Spleen (tissue), 11 donors: ENCODE data around the gene CFAP77. TPM values are rescaled to one million over a fixed set of nuclear protein-coding genes. Genes with fewer than 3 reads are reported as not detected.

Experiments used
- DNase-seq: peaks from one replicate; pipeline ENCODE4 v3.0.0-alpha.2; 2020
- H3K27ac ChIP-seq, 8 donors: fragments of 200-600 bp; sonication (generic) in 7 of 8; 1 replicate in 4 of 8; 2 replicates in 4 of 8; pipeline versions ENCODE4 v1.5.0 to v1.8.0; 2016 to 2021; ENCODE audit warnings: inconsistent platforms in 4 of 8, mild to moderate bottlenecking in 4 of 8, moderate library complexity in 1 of 8
- H3K27me3 ChIP-seq, 7 donors: fragments of 200-600 bp; sonication (generic) in 6 of 7; replicated peaks in 1 of 7; 1 replicate in 4 of 7; 2 replicates in 3 of 7; pipeline versions ENCODE4 v1.5.0 to v1.8.0; 2016 to 2021; ENCODE audit warnings: inconsistent platforms in 3 of 7, mild to moderate bottlenecking in 1 of 7
- H3K36me3 ChIP-seq, 6 donors: fragments of 200-600 bp; sonication (generic) in 5 of 6; 1 replicate in 4 of 6; 2 replicates in 2 of 6; pipeline versions ENCODE4 v1.5.0 to v1.8.0; 2016 to 2021; ENCODE audit warnings: inconsistent platforms in 2 of 6
- H3K4me1 ChIP-seq, 6 donors: fragments of 200-600 bp; sonication (generic) in 5 of 6; 1 replicate in 3 of 6; 2 replicates in 3 of 6; pipeline versions ENCODE4 v1.5.0 to v1.8.0; 2016 to 2021; ENCODE audit warnings: inconsistent platforms in 3 of 6
- H3K4me3 ChIP-seq, 8 donors: fragments of 200-600 bp; sonication (generic) in 7 of 8; 1 replicate in 4 of 8; 2 replicates in 4 of 8; pipeline versions ENCODE4 v1.5.0 to v1.8.0; 2016 to 2021; ENCODE audit warnings: inconsistent platforms in 4 of 8, mild to moderate bottlenecking in 4 of 8, moderate library complexity in 2 of 8
- H3K9me3 ChIP-seq, 8 donors: fragments of 200-600 bp; sonication (generic) in 7 of 8; 1 replicate in 4 of 8; 2 replicates in 4 of 8; pipeline versions ENCODE4 v1.5.0 to v1.8.0; 2016 to 2021; ENCODE audit warnings: inconsistent platforms in 4 of 8
- POLR2A ChIP-seq, 3 donors: fragments of 450-650 bp; IDR thresholded peaks; one replicate each; pipeline ENCODE4 v1.5.1; 2017; ENCODE audit warnings: antibody characterized with exemption in 3 of 3, mild to moderate bottlenecking in 1 of 3
- POLR2AphosphoS5 ChIP-seq, 3 donors: sonication (generic); formaldehyde crosslinking; IDR thresholded peaks; one replicate each; pipeline ENCODE4 v1.5.1; 2017; ENCODE audit warnings: antibody characterized with exemption in 3 of 3
- WGBS, 5 donors: extraction: QIAGEN DNeasy Blood & Tissue Kit in 3 of 5; methylation state at CpG; one replicate each; pipeline versions ENCODE4 v1.1.5 to v1.1.7; 2013 to 2018; 5-methylcytosine and 5-hydroxymethylcytosine counted together
- intact Hi-C: fragments of 100-400 bp; cut with DNase I; formaldehyde crosslinking; loops from one replicate; pipeline ENCODE4 v1.15.0; 2023; ENCODE audit warnings: low total_unique reads
- polyA plus RNA-seq, 3 donors: library from polyadenylated mRNA; stranded (reverse); fragments of 200-250 nt; gene quantifications; one replicate each; pipeline ENCODE4 v1.2.1, GENCODE V29; 2013
- total RNA-seq, 7 donors: library from RNA; depleted of rRNA in 3 of 7; stranded (reverse); fragments of >200 nt in 3 of 7; fragmentation: NEBNext Ultra II Directional in 4 of 7; extraction: Animal tissue kit (Norgen Biotek cat#: 25700) in 4 of 7; gene quantifications; one replicate each; pipeline versions ENCODE4 v1.1.0 to v1.2.1, GENCODE V29; 2016 to 2021
- TF ChIP-seq, protein P1 (sequence below), 11 experiments: fragments of 200-600 bp in 7 of 11; fragments of 450-650 bp in 4 of 11; sonication (generic) in 4 of 11; IDR thresholded peaks in 8 of 11; conservative IDR thresholded peaks in 3 of 11; 1 replicate in 7 of 11; 2 replicates in 4 of 11; pipeline versions ENCODE4 v1.4.0 to v1.8.0; 2016 to 2021; ENCODE audit warnings: antibody characterized with exemption in 11 of 11, inconsistent platforms in 4 of 11, mild to moderate bottlenecking in 1 of 11
- donor health status: healthy with polysubstance abuse.
- donor health status: DM: no; HTN: no; CAD: no; lungs with moderate emphysema.
- donor health status: DM: no; HTN: no; CAD: no.
- donor health status: Bipolar disorder and iron deficiency.
- donor health status: healthy.
- donor health status: DM: no; HTN: no; CAD: no.
- donor health status: DM: yes; HTN: yes; CAD: no.

The CFAP77 gene
- total and polyA plus RNA-seq, 10 donors = 0.06 TPM; not detected in 9

DNA sequence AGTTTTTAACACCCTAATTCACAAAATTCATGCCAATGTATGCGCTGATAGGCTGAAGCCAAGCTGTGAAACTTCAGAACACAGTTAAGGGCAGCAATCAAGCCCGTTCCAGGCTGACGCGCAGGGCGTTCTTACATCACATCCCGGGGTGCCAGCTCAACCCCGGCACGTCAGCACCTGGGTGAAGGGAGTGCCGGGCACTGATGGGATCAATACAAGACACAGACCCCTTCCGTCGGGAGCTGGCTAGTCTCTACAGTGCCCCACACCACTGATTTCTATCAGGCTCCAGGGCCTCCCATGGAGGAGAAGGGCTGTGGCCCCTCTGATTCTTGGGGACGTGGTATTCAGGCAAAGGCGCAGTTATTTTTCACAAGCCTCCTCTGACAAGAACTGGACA, 184.4 kb downstream of the CFAP77 start:
- Histone ChIP-seq H3K4me3 (no peak overlapping the region), H3K27ac (no peak overlapping the region), H3K9me3 (no peaks in the 10 kb centered on the region), H3K27me3 (peaks cover 0 to 38% (median 32%) of the 10 kb centered on the region in 7 donors), H3K4me1 (peaks cover 0 to 19% (median 4%) of the 10 kb centered on the region in 6 donors), H3K36me3 (peaks cover 6 to 67% (median 33%) of the 10 kb centered on the region in 6 donors)
- intact Hi-C loops = no loop called here
- 91 to 98% (median 95%) methylated on average over 13 of the region's 13 CpGs for WGBS, 5 donors
- no peak for DNase-seq
- TF ChIP-seq POLR2AphosphoS5 (IDR thresholded peaks at IDR 0.05) (no peak), POLR2A (IDR thresholded peaks at IDR 0.05) (no peak)
- TF ChIP-seq, protein P1, sequence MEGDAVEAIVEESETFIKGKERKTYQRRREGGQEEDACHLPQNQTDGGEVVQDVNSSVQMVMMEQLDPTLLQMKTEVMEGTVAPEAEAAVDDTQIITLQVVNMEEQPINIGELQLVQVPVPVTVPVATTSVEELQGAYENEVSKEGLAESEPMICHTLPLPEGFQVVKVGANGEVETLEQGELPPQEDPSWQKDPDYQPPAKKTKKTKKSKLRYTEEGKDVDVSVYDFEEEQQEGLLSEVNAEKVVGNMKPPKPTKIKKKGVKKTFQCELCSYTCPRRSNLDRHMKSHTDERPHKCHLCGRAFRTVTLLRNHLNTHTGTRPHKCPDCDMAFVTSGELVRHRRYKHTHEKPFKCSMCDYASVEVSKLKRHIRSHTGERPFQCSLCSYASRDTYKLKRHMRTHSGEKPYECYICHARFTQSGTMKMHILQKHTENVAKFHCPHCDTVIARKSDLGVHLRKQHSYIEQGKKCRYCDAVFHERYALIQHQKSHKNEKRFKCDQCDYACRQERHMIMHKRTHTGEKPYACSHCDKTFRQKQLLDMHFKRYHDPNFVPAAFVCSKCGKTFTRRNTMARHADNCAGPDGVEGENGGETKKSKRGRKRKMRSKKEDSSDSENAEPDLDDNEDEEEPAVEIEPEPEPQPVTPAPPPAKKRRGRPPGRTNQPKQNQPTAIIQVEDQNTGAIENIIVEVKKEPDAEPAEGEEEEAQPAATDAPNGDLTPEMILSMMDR (IDR thresholded peaks at IDR 0.05 in 8 of 11, conservative IDR thresholded peaks at IDR 0.05 in 3 of 11) = no peak

DNA sequence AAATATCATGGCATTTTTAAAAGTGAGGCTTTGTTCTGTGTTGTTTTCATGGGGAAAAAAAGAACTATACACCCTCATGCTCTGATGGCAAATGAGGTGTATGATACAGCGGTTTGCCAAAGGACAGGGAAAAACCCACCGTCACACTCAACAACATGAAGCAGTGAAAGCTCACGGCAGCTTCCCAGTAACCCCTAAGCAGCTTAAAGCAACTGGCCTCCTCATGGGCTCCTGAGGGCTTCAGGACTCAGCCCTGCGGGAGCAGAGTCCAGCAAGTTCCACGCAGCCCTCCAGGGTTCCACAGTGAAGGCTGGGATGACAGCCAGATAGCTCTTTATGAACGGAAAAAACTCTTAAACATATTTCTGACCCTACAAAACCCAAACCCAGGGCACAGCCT, 185.3 kb downstream of the CFAP77 start:
- Histone ChIP-seq H3K4me1 (peaks cover 0 to 10% (median 0%) of the 10 kb centered on the region in 6 donors), H3K27ac (no peak overlapping the region), H3K9me3 (no peaks in the 10 kb centered on the region), H3K36me3 (peaks cover 6 to 76% (median 36%) of the 10 kb centered on the region in 6 donors), H3K27me3 (peaks cover 0 to 28% (median 23%) of the 10 kb centered on the region in 7 donors), H3K4me3 (no peak overlapping the region)
- TF ChIP-seq POLR2A (IDR thresholded peaks at IDR 0.05) (no peak), POLR2AphosphoS5 (IDR thresholded peaks at IDR 0.05) (no peak)
- TF ChIP-seq, protein P1 (IDR thresholded peaks at IDR 0.05 in 8 of 11, conservative IDR thresholded peaks at IDR 0.05 in 3 of 11) = no peak
- 90 to 93% (median 91%) methylated on average over 6 of the region's 6 CpGs for WGBS, 5 donors
- intact Hi-C loops = no loop called here
- DNase-seq = no peak

DNA sequence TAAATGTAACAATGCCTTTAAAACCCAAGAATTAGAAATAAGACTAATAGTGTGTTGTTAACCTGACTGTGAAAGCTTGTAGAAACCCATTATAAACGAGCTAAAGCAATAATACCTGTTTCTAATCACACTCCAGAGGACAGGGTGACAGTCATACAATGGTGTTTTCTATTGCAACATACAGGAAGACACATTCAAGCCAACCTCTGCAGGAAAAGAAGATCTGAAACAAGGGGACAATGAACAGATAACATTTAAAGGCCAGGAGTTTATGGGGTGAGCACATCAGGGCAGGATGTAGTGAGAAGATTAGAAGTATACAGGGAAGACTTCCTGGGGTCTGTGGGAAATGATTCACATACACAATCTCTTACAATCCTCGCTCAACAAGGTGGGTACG, 186.2 kb downstream of the CFAP77 start:
- Histone ChIP-seq H3K9me3 (no peaks in the 10 kb centered on the region), H3K27ac (no peak overlapping the region), H3K4me1 (peaks cover 0 to under 1% (median 0%) of the 10 kb centered on the region in 6 donors), H3K4me3 (no peak overlapping the region), H3K27me3 (peaks cover 0 to 20% (median 14%) of the 10 kb centered on the region in 7 donors), H3K36me3 (peaks cover 6 to 85% (median 42%) of the 10 kb centered on the region in 6 donors)
- TF ChIP-seq POLR2A (IDR thresholded peaks at IDR 0.05) (no peak), POLR2AphosphoS5 (IDR thresholded peaks at IDR 0.05) (no peak)
- WGBS, 5 donors = 63 to 77% (median 72%) methylated on average over 3 of the region's 3 CpGs
- intact Hi-C loops = no loop called here
- no peak for DNase-seq

DNA sequence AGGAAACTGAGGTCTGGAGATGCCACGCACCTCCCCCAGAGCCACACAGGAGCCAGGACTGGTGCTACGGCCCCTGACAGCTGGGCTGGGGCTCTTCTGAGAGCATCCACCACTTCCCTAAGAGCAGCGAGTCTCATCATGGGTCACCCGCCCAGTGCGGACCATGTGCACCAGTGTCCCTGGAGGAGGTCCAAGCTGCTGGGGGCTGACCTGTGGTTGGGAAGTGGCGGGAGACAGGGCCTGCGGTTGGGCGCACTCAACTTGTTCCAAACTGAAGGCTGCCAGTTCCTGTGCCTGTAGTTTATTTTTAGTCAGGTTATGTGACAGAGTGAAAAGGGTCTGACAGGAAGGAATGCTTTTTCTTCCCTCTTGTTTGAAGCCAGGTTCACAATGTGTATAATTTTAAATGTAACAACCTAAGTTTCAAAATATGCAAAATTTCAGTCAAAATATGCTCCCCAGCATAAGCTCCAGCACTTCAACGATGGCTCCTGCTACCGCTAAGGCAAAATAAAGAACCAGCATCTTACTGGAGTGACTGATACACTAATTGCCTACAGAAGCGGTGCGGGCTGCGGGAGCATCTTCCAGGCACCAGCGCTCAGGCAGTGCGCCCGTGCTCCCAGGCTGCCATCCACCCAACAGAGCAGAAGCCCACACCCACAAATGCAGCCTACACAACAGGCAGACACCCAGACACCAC, 187.2 kb downstream of the CFAP77 start:
- 78 to 89% (median 86%) methylated on average over 13 to 16 of the region's 16 CpGs for WGBS, 5 donors
- peaks cover 6 to 95% (median 49%) of the 10 kb centered on the region in 6 donors for H3K36me3 ChIP-seq
- no peak for DNase-seq
- no peaks in the 10 kb centered on the region for H3K9me3 ChIP-seq
- peaks cover 0 to 9% (median 4%) of the 10 kb centered on the region in 7 donors for H3K27me3 ChIP-seq
- TF ChIP-seq POLR2A (IDR thresholded peaks at IDR 0.05) (no peak), POLR2AphosphoS5 (IDR thresholded peaks at IDR 0.05) (no peak)
- TF ChIP-seq, protein P1 (IDR thresholded peaks at IDR 0.05 in 8 of 11, conservative IDR thresholded peaks at IDR 0.05 in 3 of 11) = no peak
- H3K27ac ChIP-seq = no peak overlapping the region
- no peak overlapping the region for H3K4me3 ChIP-seq
- intact Hi-C loops = no loop called here
- H3K4me1 ChIP-seq = no peaks in the 10 kb centered on the region
